Endometrial microvascular endothelial cells (primary cell): ENCODE results near the gene NPS. TPM values are rescaled to one million over a fixed set of nuclear protein-coding genes. Genes with fewer than 3 reads are reported as not detected.

Source experiments
- in situ Hi-C: cut with HindIII; loops from 2 replicates; pipeline ENCODE4 v1.10.0; 2017; ENCODE audit warnings: low sequenced_read_pairs, low pct_unique_long_range_greater_than_20kb; ENCODE audit errors: inconsistent ontology term
- total RNA-seq: library from RNA; depleted of rRNA; stranded (reverse); fragments of >200 nt; gene quantifications from one replicate; pipeline ENCODE4 v1.2.3, GENCODE V29; 2015; ENCODE audit errors: inconsistent ontology term

NPS gene
- total RNA-seq, 1 donor from 2014 or later, result not detected

- in situ Hi-C loops, result no loop called here
Measured at GRCh38 chr10:127592586-127592985, 43.5 kb downstream of the NPS start.

- in situ Hi-C loops, result no loop called here
Measured at GRCh38 chr10:127600479-127600878, 51.4 kb downstream of the NPS start.

Other genes with a start within 250 kb of the NPS start
- gene FOXI2, start 187.9 kb downstream of the NPS start, total RNA-seq, result not detected